HepG2 (cell line): Measurements from ENCODE around the gene MYLK. TPM values are rescaled to one million over a fixed set of nuclear protein-coding genes. Genes with fewer than 3 reads are reported as not detected.

Experiments used
- ATAC-seq: fragments of 200-7000 bp; cut with Tn5 transposase; 3 replicates; pipeline ENCODE4 v1.9.1; 2020; ENCODE audit warnings: mild to moderate bottlenecking, moderate library complexity
- BruUV-seq: library from RNA; stranded (reverse); fragments of 400-500 nt; replicated peaks from 2 replicates; lab custom pipeline; 2021; lab: Mats Ljungman, UMichigan
- CTCF ChIA-PET: fragments of 300-600 bp; formaldehyde crosslinking; extraction: SDS; loops from one replicate; lab custom pipeline; 2021; ENCODE audit warnings: low total read pairs, inconsistent platforms, low intra/inter-chr PET ratio; lab: Yijun Ruan, JAX
- POLR2A ChIA-PET: fragments of 350-600 bp; sonication (Branson Sonifier 250); formaldehyde crosslinking; loops from one replicate; lab custom pipeline; 2020; ENCODE audit warnings: antibody characterized with exemption, inconsistent platforms; lab: Yijun Ruan, JAX
- DNase-seq: peaks from one replicate; pipeline ENCODE4 v3.0.0-alpha.2; 2015; ENCODE audit warnings: low spot score
- FAIRE-seq: peaks from 3 replicates; lab custom pipeline; 2011; peaks lifted over from hg19 to GRCh38; lab: Jason Lieb, UNC
- H2AFZ ChIP-seq: one replicate; pipeline ENCODE4 v1.6.1; 2011; ENCODE audit warnings: low read length, inconsistent platforms
- H3K27ac ChIP-seq: fragments of 300-600 bp; 3 replicates; pipeline ENCODE4 v1.8.0; 2011; ENCODE audit warnings: mixed run types, mild to moderate bottlenecking, mixed read lengths, low read length, inconsistent platforms; ENCODE audit not compliant: insufficient read depth; ENCODE audit errors: extremely low read length
- H3K27me3 ChIP-seq, 2 experiments: fragments of 200-600 bp in 1 of 2; 2 replicates in 1 of 2; 3 replicates in 1 of 2; pipeline versions ENCODE4 v1.6.0 to v1.8.0; 2011; ENCODE audit warnings: low read length in 2 of 2, mild to moderate bottlenecking in 2 of 2, moderate library complexity in 2 of 2, inconsistent platforms in 1 of 2; ENCODE audit not compliant: insufficient read depth in 2 of 2, control insufficient read depth in 1 of 2
- H3K36me3 ChIP-seq, 2 experiments: fragments of 200-600 bp in 1 of 2; replicated peaks in 1 of 2; 2 replicates in 1 of 2; 3 replicates in 1 of 2; pipeline versions ENCODE4 v1.5.1 to v1.8.0; 2011; ENCODE audit warnings: low read length in 2 of 2, inconsistent platforms in 1 of 2; ENCODE audit not compliant: insufficient read depth in 2 of 2, control insufficient read depth in 1 of 2
- H3K4me1 ChIP-seq: 2 replicates; pipeline ENCODE4 v1.5.1; 2012; ENCODE audit warnings: low read length, inconsistent platforms; ENCODE audit not compliant: insufficient read depth
- H3K4me2 ChIP-seq: 2 replicates; pipeline ENCODE4 v1.6.0; 2011; ENCODE audit warnings: low read depth, low read length, inconsistent platforms
- H3K4me3 ChIP-seq, 3 experiments: fragments of 200-600 bp in 1 of 3; sonication (generic), shearing (Covaris generic) in 1 of 3; replicated peaks in 1 of 3; 2 replicates each; pipeline ENCODE4 v1.5.1; 2011 to 2016; ENCODE audit warnings: low read length in 3 of 3, inconsistent platforms in 2 of 3, low read depth in 2 of 3, mild to moderate bottlenecking in 2 of 3, control low read depth in 1 of 3, mixed read lengths in 1 of 3; ENCODE audit not compliant: insufficient read depth in 1 of 3
- H3K79me2 ChIP-seq: one replicate; pipeline ENCODE4 v1.6.1; 2011; ENCODE audit warnings: low read length, inconsistent platforms; ENCODE audit not compliant: insufficient read depth
- H3K9ac ChIP-seq: 2 replicates; pipeline ENCODE4 v1.6.0; 2011; ENCODE audit warnings: mild to moderate bottlenecking, low read depth, low read length, inconsistent platforms; ENCODE audit not compliant: insufficient read depth
- H3K9me3 ChIP-seq: 2 replicates; pipeline ENCODE4 v1.5.1; 2012; ENCODE audit warnings: mild to moderate bottlenecking, low read length
- H4K20me1 ChIP-seq: 2 replicates; pipeline ENCODE4 v1.6.0; 2011; ENCODE audit warnings: inconsistent platforms, mild to moderate bottlenecking, low read length, moderate library complexity; ENCODE audit not compliant: insufficient read depth
- ARNT2 ChIP-seq: sonication (generic); formaldehyde crosslinking; IDR thresholded peaks from 2 replicates; pipeline ENCODE4 v1.8.0; 2022; ENCODE audit warnings: mild to moderate bottlenecking, low read depth, missing genetic modification reagents, moderate library complexity
- E2F1 ChIP-seq: sonication (generic); formaldehyde crosslinking; IDR thresholded peaks from 2 replicates; pipeline ENCODE4 v1.5.0; 2020; ENCODE audit warnings: missing genetic modification reagents
- ESRRA ChIP-seq: sonication (generic); formaldehyde crosslinking; IDR thresholded peaks from 2 replicates; pipeline ENCODE4 v1.5.1; 2020; ENCODE audit warnings: mild to moderate bottlenecking, low read depth, missing genetic modification reagents
- FOXJ3 ChIP-seq: sonication (generic); formaldehyde crosslinking; IDR thresholded peaks from 2 replicates; pipeline ENCODE4 v1.4.0; 2020; ENCODE audit warnings: missing genetic modification reagents, mild to moderate bottlenecking, borderline replicate concordance
- FOXK1 ChIP-seq: sonication (generic); formaldehyde crosslinking; IDR thresholded peaks from 2 replicates; pipeline ENCODE4 v1.4.0; 2020; ENCODE audit warnings: low read depth, missing genetic modification reagents, borderline replicate concordance
- HNF4A ChIP-seq: sonication (generic); formaldehyde crosslinking; IDR thresholded peaks from 2 replicates; pipeline ENCODE4 v1.4.0; 2020; ENCODE audit warnings: missing genetic modification reagents
- MBD4 ChIP-seq: IDR thresholded peaks from 2 replicates; pipeline ENCODE4 v1.6.1; 2012; ENCODE audit warnings: low read length, inconsistent platforms, borderline replicate concordance
- SNRNP70 ChIP-seq: fragments of 200-400 bp; formaldehyde crosslinking; IDR thresholded peaks from 2 replicates; pipeline ENCODE4 v1.6.1; 2017; ENCODE audit warnings: mild to moderate bottlenecking, low read depth, low read length, moderate library complexity
- SUZ12 ChIP-seq: fragments of 150-350 bp; IDR thresholded peaks from 2 replicates; pipeline ENCODE4 v1.6.1; 2014; ENCODE audit warnings: low read depth, low read length
- ZFP36L2 ChIP-seq: sonication (generic); formaldehyde crosslinking; IDR thresholded peaks from 2 replicates; pipeline ENCODE4 v1.4.0; 2020; ENCODE audit warnings: missing genetic modification reagents
- ZNF253 ChIP-seq: sonication (generic); formaldehyde crosslinking; IDR thresholded peaks from 2 replicates; pipeline ENCODE4 v1.8.0; 2022; ENCODE audit warnings: mild to moderate bottlenecking, missing genetic modification reagents, borderline replicate concordance
- ZNF430 ChIP-seq: sonication (generic); formaldehyde crosslinking; IDR thresholded peaks from 2 replicates; pipeline ENCODE4 v1.9.0; 2021; ENCODE audit warnings: mild to moderate bottlenecking, missing genetic modification reagents
- ZNF441 ChIP-seq: sonication (generic); formaldehyde crosslinking; IDR thresholded peaks from 2 replicates; pipeline ENCODE4 v1.7.0; 2021; ENCODE audit warnings: missing genetic modification reagents, borderline replicate concordance
- ZNF746 ChIP-seq: sonication (generic); formaldehyde crosslinking; IDR thresholded peaks from 2 replicates; pipeline ENCODE4 v1.8.0; 2022; ENCODE audit warnings: mild to moderate bottlenecking, missing genetic modification reagents
- WGBS: methylation state at CpG from one replicate; pipeline ENCODE4 v1.1.6; 2017; ENCODE audit warnings: low lambda C conversion rate; 5-methylcytosine and 5-hydroxymethylcytosine counted together
- in situ Hi-C: cut with HindIII; loops from 2 replicates; pipeline ENCODE4 v1.10.0; 2017; ENCODE audit warnings: low pct_unique_long_range_greater_than_20kb; ENCODE audit not compliant: extremely low pct_ligation_motif_present
- intact Hi-C: fragments of 100-400 bp; cut with micrococcal nuclease; formaldehyde crosslinking; loops from one replicate; pipeline ENCODE4 v1.10.0; 2022; ENCODE audit not compliant: unreplicated experiment
- polyA plus RNA-seq, 8 experiments: library from polyadenylated mRNA; depleted of rRNA in 3 of 8; stranded (reverse) in 7 of 8; unstranded in 1 of 8; fragments of >200 nt; fragmentation: Illumina TruSeq in 4 of 8; extraction: Trizol in 4 of 8; gene quantifications; 2 replicates each; pipeline versions ENCODE4 v1.2.1 to v1.2.3, GENCODE V29; 2011 to 2016; ENCODE audit warnings: low read depth in 4 of 8, missing spikeins in 1 of 8, mixed read lengths in 1 of 8; ENCODE audit not compliant: insufficient read depth in 1 of 8
- total RNA-seq, 5 experiments: library from RNA; depleted of rRNA; stranded (reverse); fragments of >200 nt; fragmentation: Illumina TruSeq; extraction: Trizol; gene quantifications; 2 replicates each; pipeline ENCODE4 v1.2.3, GENCODE V29; 2016; ENCODE audit warnings: low read depth in 1 of 5
- TF ChIP-seq, protein P1 (sequence below): sonication (generic); formaldehyde crosslinking; IDR thresholded peaks from 2 replicates; pipeline ENCODE4; 2020; ENCODE audit warnings: missing genetic modification reagents, mild to moderate bottlenecking, borderline replicate concordance
- TF ChIP-seq, protein P2 (sequence below): sonication (generic); formaldehyde crosslinking; IDR thresholded peaks from 2 replicates; pipeline ENCODE4 v1.4.0; 2020; ENCODE audit warnings: mild to moderate bottlenecking, missing genetic modification reagents, borderline replicate concordance
- TF ChIP-seq, protein P3 (sequence below): IDR thresholded peaks from 2 replicates; pipeline ENCODE4 v1.6.1; 2016; ENCODE audit warnings: missing compliant biosample characterization, missing genetic modification reagents, borderline replicate concordance

The MYLK gene
- total and polyA plus RNA-seq, 2 of the 13 experiments (the other 11 are each of a cell fraction or from before 2014, with no cell fraction given), result 10.6 to 34.9 TPM

- TF ChIP-seq FOXK1 (no peak), ESRRA (CRISPR knock-in tag) (no peak), ZNF441 (no peak)
- TF ChIP-seq, protein P1, sequence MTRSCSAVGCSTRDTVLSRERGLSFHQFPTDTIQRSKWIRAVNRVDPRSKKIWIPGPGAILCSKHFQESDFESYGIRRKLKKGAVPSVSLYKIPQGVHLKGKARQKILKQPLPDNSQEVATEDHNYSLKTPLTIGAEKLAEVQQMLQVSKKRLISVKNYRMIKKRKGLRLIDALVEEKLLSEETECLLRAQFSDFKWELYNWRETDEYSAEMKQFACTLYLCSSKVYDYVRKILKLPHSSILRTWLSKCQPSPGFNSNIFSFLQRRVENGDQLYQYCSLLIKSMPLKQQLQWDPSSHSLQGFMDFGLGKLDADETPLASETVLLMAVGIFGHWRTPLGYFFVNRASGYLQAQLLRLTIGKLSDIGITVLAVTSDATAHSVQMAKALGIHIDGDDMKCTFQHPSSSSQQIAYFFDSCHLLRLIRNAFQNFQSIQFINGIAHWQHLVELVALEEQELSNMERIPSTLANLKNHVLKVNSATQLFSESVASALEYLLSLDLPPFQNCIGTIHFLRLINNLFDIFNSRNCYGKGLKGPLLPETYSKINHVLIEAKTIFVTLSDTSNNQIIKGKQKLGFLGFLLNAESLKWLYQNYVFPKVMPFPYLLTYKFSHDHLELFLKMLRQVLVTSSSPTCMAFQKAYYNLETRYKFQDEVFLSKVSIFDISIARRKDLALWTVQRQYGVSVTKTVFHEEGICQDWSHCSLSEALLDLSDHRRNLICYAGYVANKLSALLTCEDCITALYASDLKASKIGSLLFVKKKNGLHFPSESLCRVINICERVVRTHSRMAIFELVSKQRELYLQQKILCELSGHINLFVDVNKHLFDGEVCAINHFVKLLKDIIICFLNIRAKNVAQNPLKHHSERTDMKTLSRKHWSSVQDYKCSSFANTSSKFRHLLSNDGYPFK, result no peak
These were observed 243.8 kb downstream of the MYLK start (continued) for GRCh38 chr3:123640311-123640710.

GRCh38 chr3:123638936-123639689, 245.0 kb downstream of the MYLK start:
- Histone ChIP-seq H3K9ac (no peak overlapping the region), H4K20me1 (no peaks in the 10 kb centered on the region), H3K27ac (no peak overlapping the region), H3K4me1 (peaks cover 37% of the 10 kb centered on the region), H3K4me2 (no peak overlapping the region), H3K36me3 (peaks cover 8% of the 10 kb centered on the region in 2 experiments; a peak in 3 of 5 replicates), H3K9me3 (no peaks in the 10 kb centered on the region), H3K4me3 (no peak overlapping the region), H2AFZ (no peak overlapping the region), H3K27me3 (no peaks in the 10 kb centered on the region), H3K79me2 (no peaks in the 10 kb centered on the region)
- ATAC-seq (no peak), DNase-seq (no peak), FAIRE-seq (no peak)
- BruUV-seq, result no TSS peak
- ChIA-PET POLR2A (no interaction called here), CTCF (no interaction called here)
- WGBS, result 96% methylated on average over 11 of the region's 14 CpGs
- in situ Hi-C loops, result no loop called here
- intact Hi-C loops, result no loop called here
- TF ChIP-seq SUZ12 (no peak), HNF4A (CRISPR knock-in tag) (no peak), SNRNP70 (no peak), ZNF253 (CRISPR knock-in tag) (no peak), ZNF430 (no peak), FOXJ3 (CRISPR knock-in tag) (no peak), E2F1 (CRISPR knock-in tag) (no peak), ZNF746 (no peak), ZFP36L2 (CRISPR knock-in tag) (no peak), MBD4 (no peak), ARNT2 (CRISPR knock-in tag) (no peak)
- TF ChIP-seq, protein P2, sequence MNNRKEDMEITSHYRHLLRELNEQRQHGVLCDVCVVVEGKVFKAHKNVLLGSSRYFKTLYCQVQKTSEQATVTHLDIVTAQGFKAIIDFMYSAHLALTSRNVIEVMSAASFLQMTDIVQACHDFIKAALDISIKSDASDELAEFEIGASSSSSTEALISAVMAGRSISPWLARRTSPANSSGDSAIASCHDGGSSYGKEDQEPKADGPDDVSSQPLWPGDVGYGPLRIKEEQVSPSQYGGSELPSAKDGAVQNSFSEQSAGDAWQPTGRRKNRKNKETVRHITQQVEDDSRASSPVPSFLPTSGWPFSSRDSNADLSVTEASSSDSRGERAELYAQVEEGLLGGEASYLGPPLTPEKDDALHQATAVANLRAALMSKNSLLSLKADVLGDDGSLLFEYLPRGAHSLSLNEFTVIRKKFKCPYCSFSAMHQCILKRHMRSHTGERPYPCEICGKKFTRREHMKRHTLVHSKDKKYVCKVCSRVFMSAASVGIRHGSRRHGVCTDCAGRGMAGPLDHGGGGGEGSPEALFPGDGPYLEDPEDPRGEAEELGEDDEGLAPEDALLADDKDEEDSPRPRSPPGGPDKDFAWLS (CRISPR knock-in tag), result no peak
- TF ChIP-seq, protein P3, sequence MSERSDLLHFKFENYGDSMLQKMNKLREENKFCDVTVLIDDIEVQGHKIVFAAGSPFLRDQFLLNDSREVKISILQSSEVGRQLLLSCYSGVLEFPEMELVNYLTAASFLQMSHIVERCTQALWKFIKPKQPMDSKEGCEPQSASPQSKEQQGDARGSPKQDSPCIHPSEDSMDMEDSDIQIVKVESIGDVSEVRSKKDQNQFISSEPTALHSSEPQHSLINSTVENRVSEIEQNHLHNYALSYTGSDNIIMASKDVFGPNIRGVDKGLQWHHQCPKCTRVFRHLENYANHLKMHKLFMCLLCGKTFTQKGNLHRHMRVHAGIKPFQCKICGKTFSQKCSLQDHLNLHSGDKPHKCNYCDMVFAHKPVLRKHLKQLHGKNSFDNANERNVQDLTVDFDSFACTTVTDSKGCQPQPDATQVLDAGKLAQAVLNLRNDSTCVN (CRISPR knock-in tag), result no peak
